Neural progenitor cell (in vitro differentiated cells): ENCODE measurements around the gene DIS3L2.

Experiments
- CTCF ChIP-seq: fragments of 200-600 bp; sonication (generic); IDR thresholded peaks from 2 replicates; pipeline ENCODE4 v1.5.1; 2017; ENCODE audit warnings: antibody characterized with exemption, mild to moderate bottlenecking
- EZH2 ChIP-seq: fragments of 200-600 bp; sonication (generic); IDR thresholded peaks from 2 replicates; pipeline ENCODE4 v1.6.1; 2017; ENCODE audit warnings: antibody characterized with exemption, mild to moderate bottlenecking, moderate library complexity
- EZH2phosphoT487 ChIP-seq: fragments of 200-600 bp; sonication (generic); IDR thresholded peaks from 2 replicates; pipeline ENCODE4 v1.6.1; 2017; ENCODE audit warnings: antibody characterized with exemption

DNA sequence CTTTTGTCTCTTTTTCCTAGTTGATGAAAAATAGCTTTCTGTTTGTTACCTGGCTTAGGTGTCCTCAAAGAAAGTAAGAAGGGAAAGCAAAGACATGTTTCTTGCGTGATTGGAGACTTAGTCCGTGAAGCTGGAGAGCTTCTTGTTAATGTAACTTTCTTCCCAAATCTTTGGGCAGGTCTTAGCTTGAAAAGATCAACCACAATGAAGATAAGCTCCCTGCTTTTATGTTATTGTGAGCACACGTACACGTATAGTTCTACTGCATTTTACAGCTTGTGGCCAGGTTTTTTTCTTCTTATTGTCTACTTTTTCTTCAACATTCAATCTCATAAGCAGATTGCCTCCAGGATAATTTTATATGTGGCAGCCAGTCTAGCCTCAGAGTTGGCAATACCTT lies 99.8 kb downstream of the DIS3L2 start:
- TF ChIP-seq CTCF (no peak), EZH2 (no peak), EZH2phosphoT487 (no peak)
